Measurements from ENCODE around the gene CORO2B. TPM values are rescaled to one million over a fixed set of nuclear protein-coding genes. Genes with fewer than 3 reads are reported as not detected.

The CORO2B gene
- total RNA-seq, 1 experiment from 2014 or later = 0.14 TPM

GRCh38 chr15:68574046-68574445 is 4.7 kb upstream of the CORO2B start:
- no peak for DNase-seq
- Mint-ChIP-seq H3K9me3 (ENCODE audit: low read depth, unreplicated experiment) (no peaks in the 10 kb centered on the region), H3K27me3 (ENCODE audit: unreplicated experiment) (peaks cover 91% of the 10 kb centered on the region), H3K27ac (ENCODE audit: unreplicated experiment) (no peak overlapping the region), H3K36me3 (ENCODE audit: insufficient read depth, unreplicated experiment) (peaks cover 15% of the 10 kb centered on the region), H3K4me1 (ENCODE audit: low read depth, unreplicated experiment) (peaks cover 8% of the 10 kb centered on the region), H3K4me3 (ENCODE audit: low read depth, unreplicated experiment) (no peak overlapping the region)
- no TSS peak for BruUV-seq (replicated peaks)
- TF ChIP-seq CTCF (IDR thresholded peaks at IDR 0.05; ENCODE audit: unreplicated experiment) = no peak
- CTCF ChIA-PET = interaction anchor here (0.6 kb wide), 1 partner anchor 268 kb away, joined by 4 read pairs; no protein-coding TSS in a partner anchor
- intact Hi-C loops (cut with micrococcal nuclease; ENCODE audit: unreplicated experiment) = no loop called here

- Mint-ChIP-seq H3K27ac (ENCODE audit: unreplicated experiment) (no peak overlapping the region), H3K4me3 (ENCODE audit: low read depth, unreplicated experiment) (no peak overlapping the region), H3K27me3 (ENCODE audit: unreplicated experiment) (peaks cover 91% of the 10 kb centered on the region), H3K9me3 (ENCODE audit: low read depth, unreplicated experiment) (no peaks in the 10 kb centered on the region), H3K4me1 (ENCODE audit: low read depth, unreplicated experiment) (peaks cover 11% of the 10 kb centered on the region), H3K36me3 (ENCODE audit: insufficient read depth, unreplicated experiment) (peaks cover 15% of the 10 kb centered on the region)
- no peak for TF ChIP-seq CTCF (IDR thresholded peaks at IDR 0.05; ENCODE audit: unreplicated experiment)
- CTCF ChIA-PET = interaction anchor here (0.6 kb wide), 1 partner anchor 268 kb away, joined by 4 read pairs; no protein-coding TSS in a partner anchor
- no TSS peak for BruUV-seq (replicated peaks)
- intact Hi-C loops (cut with micrococcal nuclease; ENCODE audit: unreplicated experiment) = no loop called here
- DNase-seq = no peak
Measured at GRCh38 chr15:68574629-68575028, 4.2 kb upstream of the CORO2B start.

GRCh38 chr15:68576235-68576892 is 2.4 kb upstream of the CORO2B start:
- CTCF ChIA-PET = interaction anchor here (0.6 kb wide), 1 partner anchor 116 kb away, joined by 3 read pairs; no protein-coding TSS in a partner anchor
- intact Hi-C loops (cut with micrococcal nuclease; ENCODE audit: unreplicated experiment) = no loop called here
- H3K36me3 Mint-ChIP-seq (ENCODE audit: insufficient read depth, unreplicated experiment) = peaks cover 15% of the 10 kb centered on the region
- H3K9me3 Mint-ChIP-seq (ENCODE audit: low read depth, unreplicated experiment) = no peaks in the 10 kb centered on the region
- DNase-seq = no peak
- peaks cover 14% of the 10 kb centered on the region for H3K4me1 Mint-ChIP-seq (ENCODE audit: low read depth, unreplicated experiment)
- H3K27ac Mint-ChIP-seq (ENCODE audit: unreplicated experiment) = peak overlapping the region; percentile 28
- peaks cover 91% of the 10 kb centered on the region for H3K27me3 Mint-ChIP-seq (ENCODE audit: unreplicated experiment)
- no peak for TF ChIP-seq CTCF (IDR thresholded peaks at IDR 0.05; ENCODE audit: unreplicated experiment)
- no peak overlapping the region for H3K4me3 Mint-ChIP-seq (ENCODE audit: low read depth, unreplicated experiment)
- no TSS peak for BruUV-seq (replicated peaks)

- no peaks in the 10 kb centered on the region for H3K9me3 Mint-ChIP-seq (ENCODE audit: low read depth, unreplicated experiment)
- peaks cover 15% of the 10 kb centered on the region for H3K36me3 Mint-ChIP-seq (ENCODE audit: insufficient read depth, unreplicated experiment)
- no peak overlapping the region for H3K27ac Mint-ChIP-seq (ENCODE audit: unreplicated experiment)
- no TSS peak for BruUV-seq (replicated peaks)
- intact Hi-C loops (cut with micrococcal nuclease; ENCODE audit: unreplicated experiment) = no loop called here
- DNase-seq = peak; percentile 50
- TF ChIP-seq CTCF (IDR thresholded peaks at IDR 0.05; ENCODE audit: unreplicated experiment) = no peak
- H3K4me3 Mint-ChIP-seq (ENCODE audit: low read depth, unreplicated experiment) = peak overlapping the region; percentile 72
- H3K4me1 Mint-ChIP-seq (ENCODE audit: low read depth, unreplicated experiment) = peaks cover 14% of the 10 kb centered on the region
- peaks cover 79% of the 10 kb centered on the region for H3K27me3 Mint-ChIP-seq (ENCODE audit: unreplicated experiment)
- CTCF ChIA-PET = no interaction called here
Measured at GRCh38 chr15:68578175-68578979, 416 bp upstream of the CORO2B start.

All from Calu3 (cell line).